NCI-H510A (cell line): Measurements from ENCODE around the gene TNS1.

Experiments used
- DNase-seq: peaks from one replicate; lab custom pipeline; 2025; lab: John Stamatoyannopoulos, UW

Gene TNS1

GRCh38 chr2:217929757-217930707 is 72.8 kb downstream of the TNS1 start:
- no peak for DNase-seq

DNA sequence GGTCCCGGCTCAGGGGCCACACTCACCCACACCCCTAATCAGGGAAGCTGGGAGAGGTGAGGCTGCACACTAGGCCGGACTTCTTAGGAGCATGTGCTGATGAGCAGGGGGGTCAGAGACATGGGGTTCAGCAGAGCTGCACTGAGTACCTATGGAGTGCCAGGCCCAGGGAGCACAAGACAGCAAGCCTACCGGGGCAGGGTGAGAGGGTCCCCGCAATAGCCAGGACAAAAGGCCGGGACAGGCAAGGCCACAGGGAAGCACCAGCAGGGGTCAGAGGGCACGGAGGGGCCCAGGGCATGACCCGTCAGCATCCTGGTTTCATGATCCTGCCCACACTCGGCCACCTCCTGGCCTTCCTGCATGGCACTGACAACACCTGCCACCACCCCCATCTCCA is 73.5 kb downstream of the TNS1 start:
- no peak for DNase-seq

- peak; percentile 90 for DNase-seq
These were observed 74.2 kb downstream of the TNS1 start for GRCh38 chr2:217928324-217929181.

DNA sequence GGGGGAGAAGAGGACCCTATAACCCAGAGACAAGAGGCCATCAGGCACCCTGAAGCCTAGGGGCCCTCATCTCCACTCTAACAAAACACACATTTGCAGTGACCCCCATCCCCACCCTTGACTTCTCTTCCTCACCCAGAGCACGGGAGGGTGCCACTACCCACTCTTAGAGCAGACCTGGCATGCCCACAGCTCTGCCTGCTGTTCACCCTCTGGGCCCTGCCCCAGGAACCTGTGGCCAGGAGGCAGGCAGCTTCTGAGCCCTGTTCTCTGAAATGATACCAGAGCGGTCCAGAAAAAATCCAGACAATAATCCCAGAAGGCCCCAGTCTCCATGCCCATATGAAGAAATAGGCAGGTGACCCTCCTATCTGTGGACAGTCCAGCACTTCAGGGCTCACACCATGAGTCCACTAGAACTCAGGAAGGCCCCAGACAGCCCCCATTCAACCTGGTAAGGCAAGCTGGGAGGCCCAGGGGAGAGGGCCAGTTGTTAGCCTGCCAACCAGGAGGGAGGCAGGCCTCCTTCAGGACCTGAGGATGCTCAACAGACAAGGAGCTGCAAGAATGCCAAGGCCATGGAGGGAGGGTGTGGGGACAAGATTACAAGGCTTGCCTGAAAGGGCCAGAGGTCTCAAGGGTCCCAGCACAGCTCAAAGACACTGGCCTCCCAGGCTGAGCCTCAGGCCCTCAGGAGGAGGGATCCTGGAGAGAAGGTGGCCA is 75.0 kb downstream of the TNS1 start:
- no peak for DNase-seq

DNA sequence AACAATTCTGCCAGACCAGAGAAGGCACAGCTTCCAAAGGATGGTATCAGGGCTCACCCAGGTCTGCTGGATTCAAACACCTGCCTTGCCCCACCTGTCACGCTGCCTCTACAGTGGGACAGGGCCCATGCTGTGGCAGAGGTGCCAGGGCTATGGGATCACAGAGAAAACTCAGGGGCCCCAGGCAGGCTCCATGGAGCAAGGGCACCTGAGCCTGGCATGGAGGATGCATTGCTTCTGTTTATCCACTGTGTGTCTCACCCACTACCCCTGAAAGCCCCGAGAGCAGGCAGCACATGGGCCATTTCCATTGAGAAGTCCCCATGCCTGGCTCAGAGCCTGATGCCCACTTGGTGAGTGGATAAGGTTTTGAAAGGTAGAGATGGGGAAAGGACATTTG is 76.0 kb downstream of the TNS1 start:
- no peak for DNase-seq

DNA sequence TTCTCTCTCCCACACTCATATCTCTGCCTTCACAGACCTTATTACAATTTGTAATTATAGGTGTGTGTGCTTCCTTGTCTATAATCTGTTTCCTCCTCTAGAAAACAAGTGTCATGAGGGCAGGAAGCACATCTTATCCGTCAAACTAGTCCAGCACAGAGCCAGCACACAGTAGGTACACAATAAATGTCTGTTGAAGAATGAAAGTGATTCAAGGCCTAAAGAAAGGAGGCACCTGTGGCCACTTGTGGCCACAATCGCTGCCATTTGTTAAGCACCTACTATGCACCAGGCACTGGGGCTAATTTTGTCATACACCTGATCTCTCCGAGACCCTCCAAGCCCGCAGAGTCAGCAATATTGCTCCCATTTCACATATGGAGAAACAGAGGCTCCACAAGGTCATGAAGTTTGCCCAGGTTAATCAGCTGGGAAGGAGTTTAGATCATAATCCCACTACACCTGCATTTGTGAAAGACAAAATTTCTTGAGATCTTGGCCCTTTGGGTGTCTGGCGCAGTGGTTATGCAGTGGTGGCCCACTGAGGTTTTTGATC is 78.4 kb downstream of the TNS1 start:
- DNase-seq: no peak

- no peak for DNase-seq
These were observed 79.6 kb downstream of the TNS1 start for GRCh38 chr2:217923007-217923686.

DNA sequence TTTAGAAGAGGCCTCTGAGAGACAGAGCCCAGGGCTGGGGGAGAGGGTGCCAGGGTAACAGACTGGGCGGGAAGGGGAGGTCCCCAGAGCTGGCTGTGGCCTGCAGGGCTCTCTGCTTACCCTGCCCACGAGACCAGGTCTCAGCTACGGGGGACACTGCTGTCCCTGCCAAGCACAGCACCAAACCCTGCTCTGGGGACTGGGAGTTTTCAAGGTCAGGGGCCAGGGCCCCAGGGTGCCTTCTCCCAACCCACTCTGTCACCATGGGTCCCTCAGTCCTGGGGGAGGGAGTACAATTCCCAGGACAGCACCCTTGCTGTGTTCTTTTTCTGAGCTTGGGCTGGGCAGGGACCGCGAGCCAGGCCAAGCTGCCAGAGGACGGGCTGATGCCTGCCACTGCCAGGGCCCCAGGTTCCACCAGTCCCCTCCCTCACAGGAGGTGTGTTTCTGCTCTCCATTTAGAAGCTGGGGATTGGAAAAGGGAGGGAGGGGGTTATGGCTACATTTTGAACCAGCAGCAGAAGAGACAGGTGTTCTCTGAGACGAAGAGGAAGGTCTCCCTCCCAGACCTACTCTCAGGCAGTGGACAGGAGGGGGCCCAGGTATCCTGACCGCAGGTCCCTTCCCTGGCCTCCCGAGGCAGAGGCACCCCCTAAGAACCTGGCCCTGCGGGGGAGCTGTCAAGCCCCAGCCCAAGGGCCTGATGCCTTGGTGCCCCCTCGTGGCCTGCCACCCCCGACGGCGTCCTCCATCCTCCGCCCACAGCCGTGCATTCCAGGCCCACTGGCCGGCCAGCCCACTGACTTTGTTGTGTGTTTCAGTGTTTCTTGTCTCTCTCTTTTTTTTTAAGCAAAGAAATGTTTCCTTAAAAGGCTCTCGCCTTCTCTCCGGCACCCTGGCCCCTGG is 80.4 kb downstream of the TNS1 start:
- no peak for DNase-seq

DNA sequence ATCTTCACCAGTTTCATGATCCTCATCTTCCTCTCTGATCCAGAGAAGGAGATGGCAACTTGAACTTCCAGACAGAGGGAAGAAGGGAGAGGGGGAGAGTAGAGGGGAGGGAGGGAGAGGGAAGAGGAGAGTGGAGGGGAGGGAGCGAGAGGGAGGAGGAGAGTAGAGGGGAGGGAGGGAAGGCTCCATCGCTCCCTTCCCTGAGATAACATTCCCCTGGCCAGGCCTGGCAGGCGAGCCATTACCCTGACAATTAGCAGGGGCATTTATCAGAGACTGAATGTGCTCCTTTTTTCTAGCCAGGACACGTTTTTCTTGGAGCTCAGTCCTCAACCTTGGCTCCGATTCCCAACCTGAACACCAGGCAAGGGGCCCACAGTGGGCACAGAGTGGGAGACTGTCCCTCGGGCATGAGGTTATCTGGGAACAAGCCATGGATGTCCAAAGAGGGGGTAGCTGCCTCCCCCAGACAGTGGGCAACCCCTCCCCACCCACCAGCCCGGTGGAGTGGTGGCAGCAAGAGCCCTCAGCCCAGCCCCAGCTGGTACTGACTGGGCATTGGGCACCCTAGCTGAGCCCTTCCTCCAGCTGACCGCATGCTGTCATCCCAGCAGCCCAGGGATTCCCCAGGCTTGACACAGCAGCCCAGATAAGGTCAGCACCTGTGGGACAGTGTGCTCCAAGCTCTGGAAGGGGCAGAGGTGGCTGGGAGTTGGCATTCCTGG is 81.8 kb downstream of the TNS1 start:
- no peak for DNase-seq

DNA sequence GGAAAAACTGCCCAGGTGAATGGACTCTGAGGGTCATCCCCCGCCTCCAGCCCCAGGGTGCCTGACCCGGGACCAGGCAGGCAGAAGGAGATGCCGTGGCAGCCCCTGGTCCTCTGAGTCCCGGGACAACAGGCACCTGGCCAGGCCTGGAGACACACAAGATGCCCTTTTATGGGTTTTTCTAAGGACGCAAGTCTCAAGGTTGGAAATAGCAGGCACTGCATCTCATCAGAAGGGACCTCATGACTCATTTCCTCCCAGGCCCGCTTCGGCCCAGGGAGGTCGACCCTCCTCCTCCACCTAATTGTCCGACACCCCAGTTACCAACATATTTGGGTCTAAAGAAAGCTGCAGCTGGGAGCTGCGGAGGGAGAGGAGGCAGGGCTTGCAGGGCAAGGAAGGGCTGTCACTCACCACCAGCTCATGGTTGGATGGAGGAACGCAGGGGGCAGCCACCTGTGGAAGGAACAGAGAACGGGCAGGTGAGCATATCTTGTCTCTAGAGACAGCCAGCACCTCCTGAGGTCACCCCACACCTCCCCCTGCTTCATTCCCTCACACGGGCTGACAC is 82.9 kb downstream of the TNS1 start:
- DNase-seq: no peak

DNA sequence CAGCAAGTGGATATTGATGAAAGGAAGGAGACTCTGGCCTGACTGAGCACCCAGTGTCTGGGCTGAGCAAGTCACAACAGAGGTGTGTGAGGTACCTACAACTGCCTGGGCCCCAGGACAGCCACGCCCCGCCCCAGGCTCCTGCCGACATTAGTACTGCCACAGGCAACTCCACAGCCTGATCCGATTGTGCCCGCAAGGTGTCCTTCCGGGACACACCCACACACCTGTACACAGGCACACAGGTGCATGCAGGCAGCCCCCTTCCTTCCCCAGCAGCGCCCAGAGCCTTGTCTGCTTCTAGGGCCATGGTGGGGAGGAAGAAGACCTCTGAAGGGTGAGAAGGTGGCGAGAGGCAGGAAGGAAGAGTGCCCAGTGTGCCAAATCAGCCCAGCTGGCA is 83.6 kb downstream of the TNS1 start:
- peak; percentile 78 for DNase-seq

DNA sequence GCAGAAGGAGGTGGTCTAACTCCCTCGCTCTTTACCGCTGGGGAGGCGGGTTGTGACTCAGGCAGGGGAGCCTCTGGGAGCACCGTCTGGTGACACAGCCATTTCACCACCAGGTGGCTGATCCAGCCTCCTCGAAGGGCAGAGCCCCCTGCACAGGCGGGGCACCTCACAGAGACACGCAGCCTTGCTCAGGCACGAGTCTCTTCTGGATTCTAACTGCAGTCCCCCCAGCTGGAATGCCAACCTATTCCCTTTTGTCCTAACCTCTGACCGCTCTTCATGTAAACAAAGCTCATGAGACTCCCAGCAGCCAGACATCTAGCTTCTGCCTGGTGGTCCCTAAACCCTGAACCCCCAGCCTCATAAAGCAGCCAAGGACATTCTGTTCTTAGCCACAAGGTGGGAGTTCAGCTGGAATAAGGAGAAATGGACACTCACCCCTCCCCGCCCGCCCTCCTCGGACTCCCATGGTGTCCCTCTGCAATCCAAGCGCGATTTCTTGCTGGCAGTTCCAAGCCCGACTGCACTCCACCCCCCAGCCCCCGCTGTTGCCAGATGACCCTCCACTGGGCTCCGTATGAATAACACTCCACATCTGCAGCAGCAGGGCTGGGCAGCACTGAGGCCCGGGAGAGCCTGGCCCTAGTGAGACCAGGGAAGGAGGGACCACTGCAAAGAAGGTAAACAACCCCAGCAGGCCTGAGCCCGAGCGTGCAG is 84.3 kb downstream of the TNS1 start:
- DNase-seq: no peak

GRCh38 chr2:217916504-217917254 is 86.1 kb downstream of the TNS1 start:
- no peak for DNase-seq

GRCh38 chr2:217915706-217916105 is 87.1 kb downstream of the TNS1 start:
- DNase-seq: no peak

DNA sequence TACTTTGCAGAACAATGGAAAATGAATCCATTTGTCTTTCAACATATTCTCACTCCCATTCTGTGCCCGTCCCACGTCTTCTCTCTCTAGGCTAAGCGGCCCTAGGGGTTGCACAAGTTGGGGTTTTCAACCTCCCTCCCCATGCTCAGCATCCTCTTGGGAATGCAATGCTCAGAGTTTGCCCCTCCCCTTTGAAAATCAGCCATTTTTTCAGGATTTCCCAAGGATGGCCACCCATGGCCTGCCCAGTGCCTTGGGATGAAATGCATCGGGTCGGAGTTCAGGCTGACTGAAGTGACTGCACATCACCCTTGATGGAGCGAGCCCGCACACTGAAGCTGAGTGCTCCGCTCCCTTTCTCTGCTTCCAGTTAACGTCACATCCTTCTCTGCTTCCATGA is 87.9 kb downstream of the TNS1 start:
- DNase-seq: no peak

DNA sequence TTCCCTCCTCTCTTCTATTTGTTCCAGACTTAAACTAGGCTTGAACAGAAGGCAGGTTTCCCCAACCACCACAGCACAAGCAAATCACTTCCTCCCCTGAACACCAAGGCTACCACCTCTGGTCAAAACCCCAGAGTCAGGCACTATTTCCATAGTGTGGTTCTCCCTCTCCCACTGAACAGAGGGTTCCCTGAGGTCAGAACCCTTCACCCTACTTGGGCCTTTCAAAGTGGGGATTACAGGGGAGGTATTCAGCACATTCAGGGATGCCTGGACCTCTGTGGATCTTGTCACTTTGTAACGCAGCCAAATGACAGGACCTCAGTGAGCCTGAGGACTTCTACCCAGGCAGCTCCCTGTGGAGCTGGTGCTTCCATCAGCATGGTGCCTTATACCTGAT is 88.7 kb downstream of the TNS1 start:
- DNase-seq: no peak

DNA sequence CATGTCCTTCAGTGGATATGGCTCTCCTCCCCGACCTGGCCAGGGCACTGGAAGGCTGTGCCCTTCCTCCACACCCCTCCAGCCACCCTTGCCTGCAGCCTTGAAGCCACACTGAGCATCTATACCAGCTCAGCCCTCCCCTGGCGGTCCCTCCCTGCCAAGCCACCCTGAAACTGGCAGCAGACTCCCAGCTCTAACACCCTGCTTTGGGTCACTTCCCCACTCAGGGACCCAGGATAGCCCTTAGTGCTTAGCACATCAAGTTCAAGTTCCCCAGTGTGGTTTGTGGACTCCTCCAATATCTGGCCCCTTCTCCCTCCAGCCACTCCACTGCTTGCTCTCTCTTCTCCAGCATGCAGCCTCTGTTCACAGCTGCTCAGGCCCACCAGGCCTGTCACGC is 89.4 kb downstream of the TNS1 start:
- DNase-seq: no peak
